Hepatocyte (in vitro differentiated cells): Measurements from ENCODE around the gene RABGAP1.

ENCODE experiments used
- CTCF ChIP-seq: fragments of 200-600 bp; sonication (generic); IDR thresholded peaks from 2 replicates; pipeline ENCODE4 v1.5.1; 2016; ENCODE audit warnings: antibody characterized with exemption, mild to moderate bottlenecking; ENCODE audit not compliant: poor library complexity
- EZH2 ChIP-seq: fragments of 200-600 bp; sonication (generic); IDR thresholded peaks from 2 replicates; pipeline ENCODE4 v1.6.1; 2016; ENCODE audit warnings: antibody characterized with exemption, mild to moderate bottlenecking, borderline replicate concordance
- EZH2phosphoT487 ChIP-seq: fragments of 200-600 bp; sonication (generic); IDR thresholded peaks from one replicate; pipeline ENCODE4 v1.6.1; 2018; ENCODE audit warnings: antibody characterized with exemption, mild to moderate bottlenecking, low read depth, moderate library complexity; ENCODE audit not compliant: unreplicated experiment, severe bottlenecking

- no peak for TF ChIP-seq CTCF
- no peak for TF ChIP-seq EZH2phosphoT487
- no peak for TF ChIP-seq EZH2
Measured at GRCh38 chr9:123096987-123097386, 156.2 kb downstream of the RABGAP1 start.
